Right lung (tissue), 5 donors: ENCODE data around the gene ASCL4. TPM values are rescaled to one million over a fixed set of nuclear protein-coding genes. Genes with fewer than 3 reads are reported as not detected.

Source experiments
- DNase-seq, 2 donors: peaks; one replicate each; pipeline ENCODE4 v3.0.0-alpha.2; 2013
- polyA plus RNA-seq, 5 donors: library from polyadenylated mRNA; unstranded; fragments of 120-200 nt; gene quantifications; one replicate each; pipeline versions ENCODE4 v1.2.1 to v1.2.3, GENCODE V29; 2013; ENCODE audit warnings: inconsistent platforms in 1 of 5, low replicate concordance in 1 of 5; ENCODE audit not compliant: insufficient read length in 5 of 5, insufficient read depth in 1 of 5

Gene ASCL4
- polyA plus RNA-seq, 5 donors, result not detected

DNA sequence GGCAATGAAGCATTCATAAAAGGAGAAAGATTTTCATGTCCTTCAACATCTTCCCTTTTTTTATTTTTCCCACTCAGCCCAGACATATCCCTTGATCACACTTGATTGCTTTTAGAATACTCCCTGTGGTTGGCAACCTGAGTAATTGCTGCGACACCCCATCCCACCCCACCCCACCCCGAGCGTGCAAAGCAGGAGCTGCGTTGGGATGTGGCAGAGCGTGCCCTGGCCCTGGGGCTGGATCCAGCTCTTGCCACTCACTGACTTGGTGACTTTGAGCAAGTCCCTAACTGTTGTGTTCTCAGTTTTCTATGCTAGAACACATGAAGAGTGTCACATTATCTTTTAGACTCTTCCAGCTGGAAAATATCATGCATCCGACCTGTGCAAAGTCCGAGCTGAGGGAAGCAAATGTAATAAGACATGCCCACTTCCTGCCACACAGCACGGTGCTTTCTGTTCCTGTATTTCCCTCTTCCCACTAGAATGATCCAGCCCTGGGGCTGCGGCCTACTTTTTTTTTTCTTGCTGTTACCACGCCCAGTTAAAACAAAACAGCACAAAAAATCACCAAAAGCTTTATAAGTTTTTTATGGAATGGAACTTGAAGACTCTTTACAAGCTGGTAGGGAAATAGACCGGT is 4.0 kb downstream of the ASCL4 start:
- DNase-seq, result no peak

GRCh38 chr12:107779077-107779831 is 4.8 kb downstream of the ASCL4 start:
- no peak for DNase-seq

DNA sequence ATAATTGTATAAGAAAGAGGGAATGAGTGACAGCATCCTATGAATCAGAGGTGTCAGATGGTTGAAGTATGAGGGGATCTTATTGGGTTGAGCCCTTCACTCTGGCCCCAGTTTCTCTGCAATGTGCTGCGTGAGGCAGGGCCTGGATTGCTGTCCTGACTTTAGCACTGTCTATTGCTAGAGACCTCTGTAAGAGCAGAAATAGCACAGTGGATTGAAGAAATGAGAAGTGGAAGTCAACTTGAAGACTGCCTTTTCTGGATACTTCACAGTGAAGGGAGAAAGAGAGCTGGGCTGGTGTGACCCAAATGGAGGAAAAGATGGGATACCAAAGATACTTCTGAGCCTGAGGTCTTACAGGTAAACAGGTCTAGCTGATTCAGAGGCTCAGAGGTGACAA is 5.8 kb downstream of the ASCL4 start:
- DNase-seq, result no peak

DNA sequence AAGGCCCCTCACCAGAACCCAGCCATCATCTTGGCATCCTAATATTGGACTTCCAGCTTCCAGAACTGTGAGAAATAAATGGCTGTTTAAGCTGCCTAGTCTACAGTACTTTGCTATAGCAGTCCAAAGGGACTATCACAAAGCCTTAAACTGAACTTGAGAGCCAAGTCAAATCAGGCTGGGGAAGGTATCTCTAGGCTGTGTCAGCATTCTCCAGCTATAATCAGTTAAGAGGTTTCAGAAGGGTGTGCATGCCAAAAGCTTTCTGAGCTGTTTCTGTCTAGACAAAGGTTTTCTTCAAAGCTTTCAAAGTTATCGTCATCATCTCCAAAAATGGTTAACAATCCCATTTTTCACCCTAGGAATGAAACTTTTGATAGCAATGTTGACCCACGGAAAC is 7.6 kb downstream of the ASCL4 start:
- DNase-seq, result no peak

GRCh38 chr12:107783406-107784376 is 9.2 kb downstream of the ASCL4 start:
- no peak for DNase-seq

GRCh38 chr12:107788281-107788680 is 13.8 kb downstream of the ASCL4 start:
- DNase-seq, result no peak

GRCh38 chr12:107788690-107789458 is 14.4 kb downstream of the ASCL4 start:
- no peak for DNase-seq

- no peak for DNase-seq
Measured at GRCh38 chr12:107791465-107792089, 17.1 kb downstream of the ASCL4 start.

DNA sequence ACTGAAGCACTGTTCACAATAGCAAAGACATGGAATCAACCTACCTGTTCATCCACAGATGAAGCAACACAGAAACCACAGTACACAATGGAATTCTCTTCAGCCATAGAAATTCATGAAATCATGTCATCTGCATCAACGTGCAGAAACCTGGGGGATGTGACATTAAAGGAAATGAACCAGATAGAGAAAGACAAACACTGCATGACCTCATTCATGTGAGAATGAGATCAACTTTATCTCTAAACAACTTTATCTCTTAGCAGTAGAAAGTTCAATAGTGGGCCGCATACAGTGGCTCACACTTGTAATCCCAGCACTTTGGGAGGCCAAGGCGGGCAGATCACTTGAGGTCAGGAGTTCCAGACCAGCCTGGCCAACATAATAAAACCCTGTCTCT is 19.9 kb downstream of the ASCL4 start:
- DNase-seq, result no peak

DNA sequence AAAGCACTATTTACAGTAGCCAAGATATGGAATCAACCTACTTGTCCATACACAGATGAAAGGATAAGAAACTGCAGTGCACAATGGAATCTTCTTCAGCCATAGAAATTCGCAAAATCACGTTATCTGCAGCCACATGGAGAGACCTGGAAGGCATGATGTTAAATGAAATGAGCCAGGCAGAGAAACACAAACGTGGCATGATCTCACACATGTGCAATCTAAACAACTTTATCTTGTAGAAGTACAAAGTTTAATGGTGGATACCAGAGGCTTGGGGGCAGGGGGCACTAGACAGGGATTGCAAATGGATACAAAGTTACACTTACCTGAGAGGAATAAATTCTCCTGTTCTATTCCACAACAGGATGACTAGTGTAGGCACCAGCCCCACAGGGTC is 24.1 kb downstream of the ASCL4 start:
- DNase-seq, result no peak

DNA sequence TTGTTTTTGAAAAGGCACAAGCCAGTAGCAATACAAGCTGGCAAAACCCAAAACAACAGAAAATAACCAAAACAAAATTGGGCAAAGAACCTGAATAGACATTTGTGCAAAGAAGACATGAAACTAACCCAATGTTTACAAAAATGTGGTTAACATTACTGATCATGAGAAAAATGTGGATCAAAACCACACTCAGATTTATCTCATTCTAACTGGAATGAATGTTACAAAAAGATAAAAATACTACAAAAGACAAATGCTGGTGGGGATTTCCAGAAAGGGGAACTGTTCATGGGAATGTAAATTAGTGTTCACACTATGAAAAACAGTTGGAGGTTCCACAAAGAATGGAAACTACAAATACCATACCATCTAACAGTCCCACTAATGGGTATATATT is 26.6 kb downstream of the ASCL4 start:
- no peak for DNase-seq

DNA sequence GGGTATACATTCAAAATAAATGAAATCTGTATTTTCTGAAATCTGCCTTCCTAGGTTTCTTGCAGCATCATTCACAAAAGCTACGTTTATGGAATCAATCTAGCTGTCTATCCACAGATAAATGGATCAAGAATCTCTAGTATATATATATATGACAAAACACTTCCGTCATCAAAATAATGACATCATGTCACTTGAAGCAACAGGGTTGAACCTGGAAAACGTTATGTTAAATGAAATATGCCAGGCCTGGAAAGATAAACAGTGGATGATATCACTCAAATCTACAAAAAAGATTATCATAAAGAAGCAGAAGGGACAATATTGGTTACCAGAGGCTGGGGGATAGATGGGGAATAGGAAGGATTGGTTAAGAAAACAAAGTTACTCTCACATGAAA is 28.6 kb downstream of the ASCL4 start:
- DNase-seq, result no peak

DNA sequence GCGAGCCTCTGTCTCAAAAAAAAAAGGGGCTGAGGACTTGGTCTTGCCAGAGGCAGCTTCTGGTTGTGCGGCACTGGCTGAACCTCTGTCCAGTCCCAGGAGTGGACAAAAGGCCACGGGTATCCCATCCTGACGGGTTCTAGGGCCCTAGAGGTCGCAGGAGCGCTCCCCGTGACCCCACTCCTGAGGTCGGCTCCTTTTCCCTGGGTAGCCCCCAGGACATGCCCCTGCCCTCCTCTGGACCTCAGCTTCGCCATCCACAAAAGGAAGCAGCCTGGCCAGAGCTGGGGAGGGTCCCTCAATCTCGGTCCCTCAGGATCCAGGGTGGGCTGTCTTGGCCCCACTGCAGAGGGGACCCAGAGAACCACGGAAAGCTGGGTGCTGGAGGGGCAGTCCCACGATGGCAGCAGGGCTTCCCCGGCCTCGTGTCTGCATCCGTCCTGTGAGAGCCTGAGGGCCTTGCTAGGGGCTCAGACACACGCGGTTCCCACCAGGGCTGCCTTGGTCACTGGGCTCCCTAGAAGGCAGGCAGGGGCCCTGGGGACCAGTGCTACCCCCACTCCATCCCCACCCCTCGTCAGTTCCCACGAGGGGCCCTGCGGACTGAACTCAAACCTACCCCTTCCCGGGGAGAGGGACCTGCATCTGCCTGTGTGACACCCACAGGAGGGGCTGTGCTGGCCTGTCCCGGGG is 31.1 kb downstream of the ASCL4 start:
- no peak for DNase-seq

DNA sequence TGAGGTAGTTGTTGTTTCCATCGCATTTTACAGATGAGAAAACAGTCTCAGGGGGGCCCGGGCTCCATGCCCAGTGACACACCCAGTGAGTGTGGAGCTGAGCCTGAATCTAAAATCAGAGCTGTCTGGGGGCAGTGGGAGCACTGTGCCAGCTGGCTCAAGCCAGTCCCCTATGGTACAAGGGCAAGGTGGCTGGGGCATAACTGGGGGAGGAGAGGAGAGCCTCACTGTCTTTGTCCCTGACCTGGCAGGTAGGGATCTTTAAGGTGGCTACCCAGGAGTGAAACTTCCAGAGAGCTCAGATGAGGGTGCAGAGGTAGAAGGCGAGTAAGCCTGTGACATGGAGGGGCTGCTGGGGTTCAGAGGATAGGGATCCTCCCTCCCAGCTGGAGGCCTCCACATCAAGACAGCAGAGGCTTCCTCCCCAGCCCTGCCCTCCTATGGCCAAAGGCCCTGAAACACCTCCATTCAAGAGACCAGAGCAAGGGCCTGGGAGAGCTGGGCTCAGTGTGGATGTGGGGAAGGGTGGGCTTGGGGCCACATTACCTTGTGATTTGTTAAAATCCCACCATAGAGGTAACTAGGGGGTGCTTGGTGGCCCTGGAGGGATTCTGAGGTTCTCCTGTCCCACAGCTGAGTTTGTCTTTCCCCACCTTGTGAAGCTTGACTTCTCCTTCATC is 33.1 kb downstream of the ASCL4 start:
- no peak for DNase-seq

GRCh38 chr12:107817250-107817649 is 42.7 kb downstream of the ASCL4 start:
- DNase-seq, result no peak

DNA sequence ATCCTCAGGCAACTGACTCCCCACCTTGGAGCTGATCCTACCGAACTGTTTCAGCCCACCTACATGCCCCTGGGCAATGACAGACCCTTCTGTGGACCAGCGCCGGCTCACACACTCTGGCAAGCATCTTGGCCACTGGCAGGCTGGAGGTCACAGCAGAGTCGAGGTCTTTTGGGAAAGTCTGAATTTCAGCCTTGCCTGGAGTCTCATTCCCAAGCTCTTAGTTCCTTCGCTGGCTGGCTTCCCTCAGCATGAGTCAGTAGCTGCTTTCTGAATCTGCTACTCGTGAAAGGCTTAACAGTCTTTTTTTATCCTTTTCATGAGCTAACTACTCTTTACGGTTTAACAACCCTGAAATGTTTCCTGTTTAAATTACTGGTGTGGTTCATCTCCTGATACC is 44.5 kb downstream of the ASCL4 start:
- no peak for DNase-seq

- DNase-seq, result no peak
Measured at GRCh38 chr12:107822356-107822755, 47.9 kb downstream of the ASCL4 start.
